ENCODE measurements around the gene CNNM3. TPM values are rescaled to one million over a fixed set of nuclear protein-coding genes. Genes with fewer than 3 reads are reported as not detected.

The CNNM3 gene
- total RNA-seq, 6 experiments from 2014 or later = 11.5 to 37.6 (median 21.6) TPM

GRCh38 chr2:96877042-96877451 is 61.0 kb downstream of the CNNM3 start:
- TF ChIP-seq CTCF (IDR thresholded peaks at IDR 0.05) = no peak
- TF ChIP-seq POLR2A (IDR thresholded peaks at IDR 0.05) = no peak
- Histone ChIP-seq H3K36me3 (no peaks in the 10 kb centered on the region), H3K27ac (no peak overlapping the region), H3K4me1 (peaks cover 0 to 4% (median 0%) of the 10 kb centered on the region in 4 donors), H3K27me3 (no peaks in the 10 kb centered on the region), H3K4me3 (no peak overlapping the region), H3K9me3 (no peaks in the 10 kb centered on the region)
- no peak for DNase-seq
- intact Hi-C loops (cut with DNase I) = no loop called here
- WGBS (ENCODE audit: insufficient coverage, low coverage, low lambda C conversion rate, missing lambda C conversion rate) = 68% methylated on average over 5 of the region's 6 CpGs
- no peak for ATAC-seq

- DNase-seq = no peak
- Histone ChIP-seq H3K27ac (no peak overlapping the region), H3K4me3 (no peak overlapping the region), H3K27me3 (no peaks in the 10 kb centered on the region), H3K36me3 (no peaks in the 10 kb centered on the region), H3K4me1 (peaks cover 0 to 4% (median 0%) of the 10 kb centered on the region in 4 donors), H3K9me3 (no peaks in the 10 kb centered on the region)
- TF ChIP-seq POLR2A (IDR thresholded peaks at IDR 0.05) = no peak
- ATAC-seq = no peak
- intact Hi-C loops (cut with DNase I) = no loop called here
- 88% methylated on average over 6 of the region's 15 CpGs for WGBS (ENCODE audit: insufficient coverage, low coverage, low lambda C conversion rate, missing lambda C conversion rate)
These were observed 61.6 kb downstream of the CNNM3 start for GRCh38 chr2:96877631-96878092.

- Histone ChIP-seq H3K4me3 (no peak overlapping the region), H3K27me3 (no peaks in the 10 kb centered on the region), H3K9me3 (no peaks in the 10 kb centered on the region), H3K27ac (no peak overlapping the region), H3K4me1 (peaks cover 0 to 4% (median 0%) of the 10 kb centered on the region in 4 donors), H3K36me3 (no peaks in the 10 kb centered on the region)
- TF ChIP-seq CTCF (IDR thresholded peaks at IDR 0.05) (no peak), POLR2A (IDR thresholded peaks at IDR 0.05) (no peak)
- intact Hi-C loops (cut with DNase I) = no loop called here
- ATAC-seq (no peak), DNase-seq (no peak)
- WGBS (ENCODE audit: insufficient coverage, low coverage, low lambda C conversion rate, missing lambda C conversion rate) = no CpG with 5 or more reads among the region's 7 CpGs
These were observed 62.1 kb downstream of the CNNM3 start for GRCh38 chr2:96878171-96878570.

GRCh38 chr2:96878796-96879544 is 62.9 kb downstream of the CNNM3 start:
- Histone ChIP-seq H3K4me3 (no peak overlapping the region), H3K4me1 (peaks cover 0 to 4% (median 0%) of the 10 kb centered on the region in 4 donors), H3K27ac (no peak overlapping the region), H3K36me3 (no peaks in the 10 kb centered on the region), H3K27me3 (no peaks in the 10 kb centered on the region), H3K9me3 (no peaks in the 10 kb centered on the region)
- whole genome bisulfite sequencing (ENCODE audit: insufficient coverage, low coverage, low lambda C conversion rate, missing lambda C conversion rate) = no CpG with 5 or more reads among the region's 22 CpGs
- no peak for TF ChIP-seq POLR2A (IDR thresholded peaks at IDR 0.05)
- no peak for TF ChIP-seq CTCF (IDR thresholded peaks at IDR 0.05)
- DNase-seq (no peak), ATAC-seq (no peak)
- intact Hi-C loops (cut with DNase I) = no loop called here

GRCh38 chr2:96879545-96880040 is 63.5 kb downstream of the CNNM3 start:
- Histone ChIP-seq H3K9me3 (no peaks in the 10 kb centered on the region), H3K4me3 (no peak overlapping the region), H3K36me3 (no peaks in the 10 kb centered on the region), H3K4me1 (peaks cover 0 to 3% (median 0%) of the 10 kb centered on the region in 4 donors), H3K27me3 (no peaks in the 10 kb centered on the region), H3K27ac (no peak overlapping the region)
- intact Hi-C loops (cut with DNase I) = no loop called here
- ATAC-seq (no peak), DNase-seq (no peak)
- TF ChIP-seq POLR2A (IDR thresholded peaks at IDR 0.05) = no peak
- WGBS (ENCODE audit: insufficient coverage, low coverage, low lambda C conversion rate, missing lambda C conversion rate) = 100% methylated on average over 6 of the region's 18 CpGs
